OCI-LY7 (cell line): Measurements from ENCODE around the gene DUOX2. TPM values are rescaled to one million over a fixed set of nuclear protein-coding genes. Genes with fewer than 3 reads are reported as not detected.

ENCODE experiments used
- BruUV-seq: library from RNA; stranded (reverse); fragments of 400-500 nt; replicated peaks from 2 replicates; lab custom pipeline; 2021; lab: Mats Ljungman, UMichigan
- CTCF ChIA-PET: fragments of 300-600 bp; sonication (Branson Sonifier 250); formaldehyde crosslinking; loops from one replicate; lab custom pipeline; 2022; ENCODE audit warnings: antibody characterized with exemption; ENCODE audit not compliant: unreplicated experiment; lab: Charles Lee
- POLR2A ChIA-PET: fragments of 300-600 bp; sonication (Branson Sonifier 250); formaldehyde crosslinking; loops from one replicate; lab custom pipeline; 2022; ENCODE audit warnings: antibody characterized with exemption; lab: Charles Lee
- DNase-seq: peaks from one replicate; pipeline ENCODE4 v3.0.0-alpha.2; 2015; ENCODE audit warnings: low spot score
- H2AFZ ChIP-seq: fragments of 200-600 bp; sonication (generic), shearing (Covaris generic); 2 replicates; pipeline ENCODE4 v1.6.1; 2014; ENCODE audit warnings: mild to moderate bottlenecking, antibody characterized with exemption, low read length, moderate library complexity
- H3K27ac ChIP-seq: fragments of 200-600 bp; sonication (generic); 2 replicates; pipeline ENCODE4 v1.5.1; 2014; ENCODE audit warnings: mixed run types, low read depth, mild to moderate bottlenecking, moderate library complexity, low read length, inconsistent platforms; ENCODE audit not compliant: poor library complexity, severe bottlenecking
- H3K36me3 ChIP-seq: fragments of 200-600 bp; sonication (generic); 2 replicates; pipeline ENCODE4 v1.6.1; 2014; ENCODE audit warnings: mild to moderate bottlenecking, antibody characterized with exemption, low read length, moderate library complexity, mixed read lengths; ENCODE audit not compliant: insufficient read depth
- H3K4me1 ChIP-seq: fragments of 200-600 bp; sonication (generic); 2 replicates; pipeline ENCODE4 v1.5.1; 2014; ENCODE audit warnings: mild to moderate bottlenecking, low read length; ENCODE audit not compliant: insufficient read depth, poor library complexity, severe bottlenecking
- H3K4me2 ChIP-seq: fragments of 200-600 bp; sonication (generic); 2 replicates; pipeline ENCODE4 v1.6.1; 2014; ENCODE audit warnings: mild to moderate bottlenecking, low read length
- H3K4me3 ChIP-seq: fragments of 200-600 bp; sonication (generic); 2 replicates; pipeline ENCODE4 v1.5.1; 2014; ENCODE audit warnings: mild to moderate bottlenecking, low read depth, low read length; ENCODE audit not compliant: poor library complexity, severe bottlenecking
- H3K79me2 ChIP-seq: fragments of 200-600 bp; sonication (generic); 2 replicates; pipeline ENCODE4 v1.6.1; 2016; ENCODE audit warnings: low read depth, mild to moderate bottlenecking, low read length, moderate library complexity, mixed read lengths; ENCODE audit not compliant: insufficient read depth
- H3K9me2 ChIP-seq: fragments of 200-600 bp; sonication (generic); 2 replicates; pipeline ENCODE4 v1.6.1; 2016; ENCODE audit warnings: mild to moderate bottlenecking, low read length, mixed read lengths; ENCODE audit not compliant: insufficient read depth
- H3K9me3 ChIP-seq: fragments of 200-600 bp; sonication (generic); 2 replicates; pipeline ENCODE4 v1.6.1; 2014; ENCODE audit warnings: mild to moderate bottlenecking, mixed run types, low read length, mixed read lengths
- H4K20me1 ChIP-seq: fragments of 200-600 bp; sonication (generic); 2 replicates; pipeline ENCODE4 v1.6.1; 2014; ENCODE audit warnings: mild to moderate bottlenecking, antibody characterized with exemption, low read length, moderate library complexity, mixed read lengths; ENCODE audit not compliant: insufficient read depth
- EZH2phosphoT487 ChIP-seq: fragments of 200-600 bp; sonication (generic); IDR thresholded peaks from 2 replicates; pipeline ENCODE4 v1.6.1; 2018; ENCODE audit warnings: low read depth, borderline replicate concordance, mild to moderate bottlenecking, mixed run types, antibody characterized with exemption, low read length, moderate library complexity, mixed read lengths
- intact Hi-C: fragments of 100-400 bp; cut with micrococcal nuclease; formaldehyde crosslinking; loops from one replicate; pipeline ENCODE4 v1.10.0; 2022; ENCODE audit not compliant: unreplicated experiment
- total RNA-seq, 2 experiments: library from RNA; depleted of rRNA in 1 of 2; stranded (reverse); fragments of >200 nt in 1 of 2; shearing (Covaris generic) in 1 of 2; gene quantifications; 2 replicates each; pipeline ENCODE4 v1.2.3, GENCODE V29; 2014 to 2022
- TF ChIP-seq, protein P1 (sequence below): fragments of 200-600 bp; sonication (generic); conservative IDR thresholded peaks from 2 replicates; pipeline ENCODE4 v1.5.1; 2014; ENCODE audit warnings: mild to moderate bottlenecking, antibody characterized with exemption, low read length, moderate library complexity, mixed read lengths

The DUOX2 gene
- total RNA-seq, 2 experiments from 2014 or later: 0.03 to 0.06 TPM

DNA sequence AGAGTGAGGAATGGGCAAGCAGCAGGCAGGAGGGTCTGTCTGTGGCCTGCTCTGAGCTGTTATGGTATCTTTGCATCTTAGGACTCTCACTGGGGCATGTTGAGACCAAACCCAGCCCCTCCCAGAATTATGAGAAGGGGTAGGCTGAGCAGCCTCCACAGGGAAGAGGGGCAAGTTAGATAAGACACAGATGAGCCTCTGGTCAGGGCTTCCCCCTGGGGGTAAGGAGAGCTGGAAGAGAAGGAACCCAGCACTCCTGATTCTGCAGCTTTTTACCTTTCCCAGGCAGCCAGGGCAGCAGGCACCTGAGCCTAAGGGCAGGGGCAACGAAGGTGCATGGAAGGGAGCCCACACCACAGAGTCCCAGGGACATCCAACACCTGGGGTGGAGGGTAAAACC lies 35.1 kb upstream of the DUOX2 start:
- Histone ChIP-seq H3K4me3 (no peak overlapping the region), H3K36me3 (no peaks in the 10 kb centered on the region), H3K79me2 (no peaks in the 10 kb centered on the region), H3K4me2 (no peak overlapping the region), H3K9me2 (no peaks in the 10 kb centered on the region), H2AFZ (no peak overlapping the region), H4K20me1 (no peaks in the 10 kb centered on the region), H3K9me3 (no peaks in the 10 kb centered on the region), H3K4me1 (no peaks in the 10 kb centered on the region), H3K27ac (no peak overlapping the region)
- no peak for DNase-seq
- no peak for TF ChIP-seq EZH2phosphoT487
- TF ChIP-seq, protein P1, sequence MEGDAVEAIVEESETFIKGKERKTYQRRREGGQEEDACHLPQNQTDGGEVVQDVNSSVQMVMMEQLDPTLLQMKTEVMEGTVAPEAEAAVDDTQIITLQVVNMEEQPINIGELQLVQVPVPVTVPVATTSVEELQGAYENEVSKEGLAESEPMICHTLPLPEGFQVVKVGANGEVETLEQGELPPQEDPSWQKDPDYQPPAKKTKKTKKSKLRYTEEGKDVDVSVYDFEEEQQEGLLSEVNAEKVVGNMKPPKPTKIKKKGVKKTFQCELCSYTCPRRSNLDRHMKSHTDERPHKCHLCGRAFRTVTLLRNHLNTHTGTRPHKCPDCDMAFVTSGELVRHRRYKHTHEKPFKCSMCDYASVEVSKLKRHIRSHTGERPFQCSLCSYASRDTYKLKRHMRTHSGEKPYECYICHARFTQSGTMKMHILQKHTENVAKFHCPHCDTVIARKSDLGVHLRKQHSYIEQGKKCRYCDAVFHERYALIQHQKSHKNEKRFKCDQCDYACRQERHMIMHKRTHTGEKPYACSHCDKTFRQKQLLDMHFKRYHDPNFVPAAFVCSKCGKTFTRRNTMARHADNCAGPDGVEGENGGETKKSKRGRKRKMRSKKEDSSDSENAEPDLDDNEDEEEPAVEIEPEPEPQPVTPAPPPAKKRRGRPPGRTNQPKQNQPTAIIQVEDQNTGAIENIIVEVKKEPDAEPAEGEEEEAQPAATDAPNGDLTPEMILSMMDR: no peak
- intact Hi-C loops: no loop called here
- ChIA-PET POLR2A (no interaction called here), CTCF (interaction anchor here (0.6 kb wide), 1 partner anchor 8 kb away, joined by 3 read pairs; no protein-coding TSS in a partner anchor)
- BruUV-seq: no TSS peak

DNA sequence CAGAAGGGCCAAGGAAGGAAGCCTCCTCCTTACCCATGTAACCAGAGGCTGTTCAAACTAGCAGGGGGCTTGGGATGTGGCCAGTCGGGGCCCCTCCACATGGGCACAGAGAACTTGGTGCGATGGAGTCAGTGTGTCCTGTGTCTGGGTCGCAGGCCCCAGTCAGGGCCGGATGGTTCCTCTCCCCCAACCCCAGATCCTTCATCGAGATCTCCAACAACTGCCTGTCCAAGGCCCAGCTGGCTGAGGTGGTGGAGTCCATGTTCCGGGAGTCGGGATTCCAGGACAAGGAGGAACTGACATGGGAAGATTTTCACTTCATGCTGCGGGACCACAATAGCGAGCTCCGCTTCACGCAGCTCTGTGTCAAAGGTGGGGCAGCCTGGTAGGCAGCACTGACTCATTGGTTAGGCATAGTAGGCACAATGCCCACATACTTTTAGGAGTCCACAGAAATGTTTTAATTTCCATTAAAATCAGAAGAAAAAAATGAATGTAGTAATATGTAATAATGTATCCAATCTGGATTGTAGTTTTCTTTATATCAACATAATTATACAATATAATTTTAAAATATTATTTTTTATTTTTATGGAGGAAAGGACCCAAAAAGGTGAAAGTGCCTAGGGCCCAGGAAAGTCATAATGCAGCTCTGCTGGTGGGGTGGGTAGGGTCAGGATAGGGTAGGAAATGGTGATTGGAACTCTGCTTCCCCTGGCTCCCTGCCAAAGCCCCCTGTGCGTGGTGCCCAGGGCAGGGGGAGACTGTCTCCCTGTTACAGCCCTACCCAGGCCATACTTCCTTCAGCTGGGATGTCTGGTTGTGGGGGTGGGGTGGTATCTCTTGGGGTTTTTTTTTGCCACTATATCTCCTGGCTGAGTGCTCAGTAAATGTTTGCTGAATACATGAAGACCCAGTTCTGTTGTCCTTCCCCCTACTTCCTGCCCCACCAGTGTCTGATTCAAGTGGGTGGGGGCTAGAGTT lies 34.4 kb upstream of the DUOX2 start:
- no peaks in the 10 kb centered on the region for H3K9me3 ChIP-seq
- H3K36me3 ChIP-seq: no peaks in the 10 kb centered on the region
- no peak overlapping the region for H2AFZ ChIP-seq
- H3K27ac ChIP-seq: no peak overlapping the region
- H4K20me1 ChIP-seq: no peaks in the 10 kb centered on the region
- TF ChIP-seq EZH2phosphoT487: no peak
- TF ChIP-seq, protein P1: no peak
- DNase-seq: no peak
- intact Hi-C loops: no loop called here
- H3K4me2 ChIP-seq: no peak overlapping the region
- POLR2A ChIA-PET: interaction anchor here (0.6 kb wide), 1 partner anchor 59 kb away, joined by 3 read pairs; no protein-coding TSS in a partner anchor
- no peaks in the 10 kb centered on the region for H3K4me1 ChIP-seq
- no peak overlapping the region for H3K4me3 ChIP-seq
- H3K79me2 ChIP-seq: no peaks in the 10 kb centered on the region
- H3K9me2 ChIP-seq: no peaks in the 10 kb centered on the region
- CTCF ChIA-PET: interaction anchor here (0.6 kb wide), 1 partner anchor 9 kb away, joined by 3 read pairs; no protein-coding TSS in a partner anchor
- no TSS peak for BruUV-seq

DNA sequence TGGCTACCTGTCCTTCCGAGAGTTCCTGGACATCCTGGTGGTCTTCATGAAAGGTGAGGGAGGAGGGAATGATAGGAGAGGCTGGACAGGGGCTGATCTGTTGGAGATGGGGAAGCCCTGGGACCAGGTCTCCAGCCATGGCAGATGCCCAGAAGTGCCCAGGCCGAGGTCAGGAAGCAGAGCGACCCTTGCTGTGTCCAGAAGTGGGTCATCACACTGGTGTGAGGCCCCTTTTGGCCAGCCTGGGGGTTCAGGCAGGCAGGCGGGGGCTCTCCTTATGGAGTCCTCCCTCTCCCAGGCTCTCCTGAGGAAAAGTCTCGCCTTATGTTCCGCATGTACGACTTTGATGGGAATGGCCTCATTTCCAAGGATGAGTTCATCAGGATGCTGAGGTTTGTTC lies 33.6 kb upstream of the DUOX2 start:
- Histone ChIP-seq H3K4me2 (no peak overlapping the region), H3K79me2 (no peaks in the 10 kb centered on the region), H3K4me3 (no peak overlapping the region), H3K9me2 (no peaks in the 10 kb centered on the region), H3K27ac (no peak overlapping the region), H2AFZ (no peak overlapping the region), H4K20me1 (no peaks in the 10 kb centered on the region), H3K36me3 (no peaks in the 10 kb centered on the region), H3K9me3 (no peaks in the 10 kb centered on the region), H3K4me1 (no peaks in the 10 kb centered on the region)
- POLR2A ChIA-PET: no interaction called here
- CTCF ChIA-PET: no interaction called here
- no peak for TF ChIP-seq EZH2phosphoT487
- TF ChIP-seq, protein P1: no peak
- intact Hi-C loops: no loop called here
- no peak for DNase-seq
- no TSS peak for BruUV-seq
